Spinal cord (tissue), 10 donors: ENCODE data around the gene CCDC148. TPM values are rescaled to one million over a fixed set of nuclear protein-coding genes. Genes with fewer than 3 reads are reported as not detected.
A peak's percentile ranks its signal among the peaks of the same experiment; 100 is the strongest.

Experiments used
- DNase-seq, 6 donors: peaks; one replicate each; pipeline versions ENCODE4 v3.0.0 to v3.0.0-alpha.2; 2013 to 2015; ENCODE audit warnings: low spot score in 6 of 6, low read depth in 4 of 6
- H3K27ac ChIP-seq: one replicate; pipeline ENCODE4 v1.5.1; 2013; ENCODE audit warnings: low read depth, low read length, control low read depth
- H3K27me3 ChIP-seq: one replicate; pipeline ENCODE4 v1.6.1; 2013; ENCODE audit warnings: low read length; ENCODE audit not compliant: control insufficient read depth, insufficient read depth
- H3K36me3 ChIP-seq: one replicate; pipeline ENCODE4 v1.6.1; 2013; ENCODE audit warnings: low read length; ENCODE audit not compliant: control insufficient read depth, insufficient read depth
- H3K4me1 ChIP-seq: one replicate; pipeline ENCODE4 v1.6.1; 2013; ENCODE audit warnings: low read length; ENCODE audit not compliant: control insufficient read depth, insufficient read depth
- H3K4me3 ChIP-seq: one replicate; pipeline ENCODE4 v1.5.1; 2013; ENCODE audit warnings: low read depth, low read length, control low read depth
- H3K9me3 ChIP-seq: one replicate; pipeline ENCODE4 v1.6.1; 2013; ENCODE audit warnings: low read length; ENCODE audit not compliant: control insufficient read depth, insufficient read depth
- WGBS: methylation state at CpG from one replicate; pipeline ENCODE4 v1.1.5; 2013; ENCODE audit warnings: missing lambda C conversion rate; ENCODE audit not compliant: insufficient coverage; 5-methylcytosine and 5-hydroxymethylcytosine counted together
- polyA plus RNA-seq, 2 donors: library from polyadenylated mRNA; unstranded; fragments of 120-200 nt; gene quantifications; one replicate each; pipeline ENCODE4 v1.2.1, GENCODE V29; 2013; ENCODE audit not compliant: insufficient read length in 2 of 2
- total RNA-seq, 2 donors: library from RNA; depleted of rRNA in 1 of 2; stranded (reverse); fragments of 120-200 nt in 1 of 2; fragments of >200 nt in 1 of 2; gene quantifications; one replicate each; pipeline versions ENCODE4 v1.2.3 to v1.2.4, GENCODE V29; 2013 to 2014
- donor health status: healthy.

The CCDC148 gene
- total and polyA plus RNA-seq, 4 donors: 3.3 to 11.1 (median 7.3) TPM

DNA sequence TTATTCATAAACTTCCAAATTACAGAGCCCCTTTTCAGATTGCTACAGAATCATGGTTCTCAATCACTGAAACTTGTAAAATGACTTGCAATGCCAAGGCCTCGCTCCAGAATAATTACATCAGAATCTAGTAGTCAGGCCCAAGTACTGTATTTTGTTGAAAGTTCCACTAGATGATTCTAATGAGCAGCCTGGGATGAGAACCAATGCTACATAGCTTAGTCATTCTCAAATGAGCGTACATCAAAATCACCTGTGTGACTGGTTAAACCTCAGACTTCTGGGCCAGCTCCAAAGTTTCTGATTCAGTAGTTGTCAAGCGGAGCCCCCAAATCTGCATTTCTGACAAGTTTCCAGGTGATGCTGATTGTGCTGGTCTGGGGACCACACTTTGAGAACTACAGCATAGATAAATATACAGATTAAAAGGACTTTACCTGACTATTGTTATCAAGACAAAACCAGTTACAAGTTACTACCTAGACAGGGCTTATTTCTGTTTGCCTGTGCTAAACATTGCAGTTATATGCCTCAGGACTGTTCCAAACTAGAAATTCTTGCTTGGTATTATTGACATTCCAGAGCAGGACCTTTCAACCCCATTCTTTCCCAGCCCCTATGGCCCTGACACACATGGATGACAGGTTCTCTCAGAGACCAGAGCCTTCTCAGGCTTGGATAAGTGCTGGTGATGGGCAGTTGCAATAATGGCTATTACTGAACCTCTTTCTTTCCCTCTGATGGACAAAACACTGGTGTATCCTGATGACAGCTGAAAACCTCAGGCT lies 271.8 kb downstream of the CCDC148 start:
- no peak overlapping the region for H3K27ac ChIP-seq
- peaks cover 3% of the 10 kb centered on the region for H3K4me1 ChIP-seq
- H3K4me3 ChIP-seq: no peak overlapping the region
- no peaks in the 10 kb centered on the region for H3K9me3 ChIP-seq
- WGBS: 88% methylated on average over 1 of the region's 3 CpGs
- H3K27me3 ChIP-seq: no peaks in the 10 kb centered on the region
- DNase-seq: no peak
- no peaks in the 10 kb centered on the region for H3K36me3 ChIP-seq

DNA sequence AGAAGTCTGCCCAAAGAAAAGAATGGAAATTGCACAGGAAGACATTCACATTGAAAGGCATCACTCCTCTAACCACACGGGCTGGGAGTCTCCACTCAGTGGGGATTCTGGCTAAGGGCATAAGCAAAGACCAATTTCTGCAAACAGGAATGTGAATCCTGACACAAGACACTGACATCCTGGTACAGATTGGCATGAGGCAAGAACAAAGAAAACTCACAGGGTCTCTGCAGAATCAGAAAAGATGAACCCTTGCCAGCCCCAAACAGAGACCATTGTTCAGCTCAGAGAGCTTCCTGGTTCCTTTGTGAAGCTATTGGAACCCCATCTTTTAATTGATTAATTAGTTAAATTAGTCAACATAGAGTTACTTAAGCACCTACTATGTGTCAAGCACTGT lies 272.6 kb downstream of the CCDC148 start:
- Histone ChIP-seq H3K9me3 (no peaks in the 10 kb centered on the region), H3K27me3 (no peaks in the 10 kb centered on the region), H3K4me3 (no peak overlapping the region), H3K36me3 (no peaks in the 10 kb centered on the region), H3K27ac (no peak overlapping the region), H3K4me1 (peaks cover 3% of the 10 kb centered on the region)
- WGBS: 0% methylated on average over 1 of the region's 1 CpG
- DNase-seq: no peak

DNA sequence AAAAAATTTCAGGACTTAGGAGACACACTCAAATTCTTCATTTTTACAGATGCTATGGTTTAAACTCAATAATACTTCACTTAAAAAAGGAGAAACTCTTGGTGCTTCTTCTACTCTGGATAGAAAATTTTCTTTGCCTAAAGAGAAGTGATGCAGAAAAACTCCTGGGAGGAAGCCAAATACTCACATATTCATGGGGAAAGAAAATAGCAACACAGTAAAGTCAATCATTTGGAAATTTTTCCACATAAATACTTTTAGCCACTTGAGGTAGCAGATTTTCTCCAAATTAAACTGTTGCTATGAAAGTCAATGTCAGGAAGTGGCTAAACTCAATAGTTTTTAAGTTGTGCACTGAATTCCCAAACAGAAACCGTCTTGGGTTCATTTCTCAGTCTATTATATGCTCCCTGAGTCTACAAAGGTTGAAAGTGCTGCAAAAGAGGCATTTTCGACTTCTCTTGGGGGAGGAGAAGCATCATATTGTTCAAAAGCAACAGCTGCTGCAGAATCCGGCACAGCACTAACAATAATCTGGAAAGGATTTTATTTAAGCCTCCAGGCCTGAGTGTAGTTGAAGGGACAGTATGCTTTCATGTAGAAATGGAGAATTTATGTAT lies 273.8 kb downstream of the CCDC148 start:
- H3K36me3 ChIP-seq: no peaks in the 10 kb centered on the region
- WGBS: 0% methylated on average over 1 of the region's 3 CpGs
- no peak overlapping the region for H3K4me3 ChIP-seq
- no peak overlapping the region for H3K27ac ChIP-seq
- peaks cover 3% of the 10 kb centered on the region for H3K4me1 ChIP-seq
- H3K27me3 ChIP-seq: no peaks in the 10 kb centered on the region
- H3K9me3 ChIP-seq: no peaks in the 10 kb centered on the region
- DNase-seq: peak in 2 of 6 donors; percentile 45 to 54

- no peaks in the 10 kb centered on the region for H3K27me3 ChIP-seq
- peaks cover 3% of the 10 kb centered on the region for H3K4me1 ChIP-seq
- DNase-seq: no peak
- H3K4me3 ChIP-seq: no peak overlapping the region
- 93% methylated on average over 2 of the region's 2 CpGs for WGBS
- H3K9me3 ChIP-seq: no peaks in the 10 kb centered on the region
- no peaks in the 10 kb centered on the region for H3K36me3 ChIP-seq
- no peak overlapping the region for H3K27ac ChIP-seq
Measured at GRCh38 chr2:158181171-158181570, 275.4 kb downstream of the CCDC148 start.

DNA sequence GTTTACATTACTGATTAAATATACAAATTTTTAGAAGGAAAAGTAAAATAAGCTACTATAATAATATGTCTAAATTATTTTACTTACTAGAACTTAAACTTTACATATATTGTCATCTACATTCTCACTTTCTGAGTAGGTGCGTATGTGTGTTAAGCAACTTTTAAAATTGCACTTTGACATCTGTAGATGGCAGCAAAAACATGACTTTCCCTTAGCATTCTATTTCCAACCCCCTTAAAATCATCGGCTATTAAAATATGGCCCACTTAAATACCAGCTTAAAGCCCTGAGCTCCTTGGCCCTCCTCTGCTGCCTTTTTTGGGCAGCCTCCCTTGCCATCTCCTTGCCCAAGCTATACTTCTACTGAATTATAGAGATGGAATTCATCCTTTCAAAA lies 276.9 kb downstream of the CCDC148 start:
- no peaks in the 10 kb centered on the region for H3K27me3 ChIP-seq

GRCh38 chr2:158178646-158179045 lies 277.9 kb downstream of the CCDC148 start:
- Histone ChIP-seq H3K27me3 (no peaks in the 10 kb centered on the region), H3K27ac (no peak overlapping the region), H3K4me3 (no peak overlapping the region), H3K4me1 (peaks cover under 1% of the 10 kb centered on the region), H3K36me3 (no peaks in the 10 kb centered on the region), H3K9me3 (no peaks in the 10 kb centered on the region)
- DNase-seq: no peak
- WGBS: no CpG with 5 or more reads among the region's 3 CpGs

More for the DNA sequence above, 276.9 kb downstream of the CCDC148 start:
- DNase-seq: peak in 3 of 6 donors; percentile 5 to 64 (median 44)
- Histone ChIP-seq H3K9me3 (no peaks in the 10 kb centered on the region), H3K27ac (no peak overlapping the region), H3K4me1 (peaks cover 3% of the 10 kb centered on the region), H3K36me3 (no peaks in the 10 kb centered on the region), H3K4me3 (no peak overlapping the region)
- WGBS: 13% methylated on average over 1 of the region's 2 CpGs

DNA sequence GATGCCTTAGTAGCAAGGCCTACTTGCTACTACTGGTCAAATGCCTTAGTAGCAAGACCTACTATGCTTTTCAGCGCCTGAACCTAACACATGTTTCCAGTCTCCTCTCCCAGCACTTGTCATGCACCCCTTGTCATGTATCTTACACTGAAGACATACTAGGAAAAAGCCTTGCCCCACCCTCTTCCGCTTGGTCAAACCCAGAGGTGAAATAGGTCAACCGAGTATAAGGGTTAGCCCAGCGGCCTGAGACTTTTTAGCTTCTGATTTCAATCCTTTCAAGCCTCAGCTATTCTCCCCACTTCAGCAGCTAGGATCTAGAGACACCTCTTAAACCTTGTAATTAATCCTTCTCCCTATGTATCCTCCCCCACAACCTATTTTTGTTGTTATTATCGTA lies 281.6 kb downstream of the CCDC148 start:
- WGBS: 86% methylated on average over 4 of the region's 5 CpGs
- no peak for DNase-seq
- Histone ChIP-seq H3K36me3 (no peaks in the 10 kb centered on the region), H3K4me3 (no peak overlapping the region), H3K9me3 (no peaks in the 10 kb centered on the region), H3K4me1 (no peaks in the 10 kb centered on the region), H3K27me3 (no peaks in the 10 kb centered on the region), H3K27ac (no peak overlapping the region)

GRCh38 chr2:158174495-158174894 lies 282.1 kb downstream of the CCDC148 start:
- Histone ChIP-seq H3K27ac (no peak overlapping the region), H3K36me3 (no peaks in the 10 kb centered on the region), H3K4me3 (no peak overlapping the region), H3K27me3 (no peaks in the 10 kb centered on the region), H3K4me1 (no peaks in the 10 kb centered on the region), H3K9me3 (no peaks in the 10 kb centered on the region)
- WGBS: no CpG with 5 or more reads among the region's 1 CpG
- DNase-seq: no peak

DNA sequence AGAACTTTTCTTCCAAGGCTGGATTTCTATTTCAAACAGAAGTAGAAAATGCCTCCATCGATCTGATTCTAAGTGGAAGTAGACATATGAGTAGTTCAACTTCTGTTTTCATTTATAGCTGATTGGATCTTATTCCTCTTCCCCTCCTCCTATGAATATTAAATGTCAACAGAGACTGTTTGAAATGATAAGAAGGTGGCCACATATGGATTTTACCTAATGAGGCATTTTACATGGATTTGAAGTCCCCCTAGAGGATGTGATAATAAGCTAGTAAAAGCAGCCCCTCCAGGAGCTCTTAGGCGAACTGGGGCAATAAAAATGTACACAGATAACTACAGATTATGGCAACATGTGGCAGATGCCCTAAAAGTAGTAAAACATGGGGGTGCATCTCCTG lies 283.8 kb downstream of the CCDC148 start:
- H3K27me3 ChIP-seq: no peaks in the 10 kb centered on the region
- no peaks in the 10 kb centered on the region for H3K4me1 ChIP-seq
- DNase-seq: no peak
- H3K36me3 ChIP-seq: no peaks in the 10 kb centered on the region
- no peak overlapping the region for H3K27ac ChIP-seq
- H3K4me3 ChIP-seq: no peak overlapping the region
- no CpG with 5 or more reads among the region's 2 CpGs for WGBS
- no peaks in the 10 kb centered on the region for H3K9me3 ChIP-seq

DNA sequence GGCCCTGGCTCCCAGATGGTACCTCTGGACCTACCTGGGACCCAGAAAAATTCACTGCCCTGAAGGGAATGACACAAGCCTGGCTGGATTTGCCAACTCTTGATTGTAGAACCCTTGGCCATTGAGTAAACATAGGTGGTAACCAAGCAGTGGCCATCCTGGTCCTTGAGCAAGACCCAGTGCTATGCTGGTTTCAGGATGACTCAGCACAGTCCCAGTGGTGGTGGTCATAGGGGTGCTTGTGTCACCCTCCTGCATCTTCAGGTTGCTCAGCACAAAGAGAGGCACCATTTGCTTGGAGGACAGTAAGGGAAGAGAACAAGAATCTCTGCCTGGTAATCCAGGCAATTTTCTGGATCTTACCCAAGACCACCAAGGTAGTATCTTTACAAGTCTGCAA lies 302.0 kb downstream of the CCDC148 start:
- no peaks in the 10 kb centered on the region for H3K27me3 ChIP-seq
- DNase-seq: no peak
- H3K9me3 ChIP-seq: no peaks in the 10 kb centered on the region
- H3K27ac ChIP-seq: no peak overlapping the region
- no peak overlapping the region for H3K4me3 ChIP-seq
- no peaks in the 10 kb centered on the region for H3K4me1 ChIP-seq
- no peaks in the 10 kb centered on the region for H3K36me3 ChIP-seq
